GM13977 (cell line): ENCODE data around the gene RTCA.

ENCODE experiments used
- DNase-seq: peaks from one replicate; pipeline ENCODE4 v3.0.0; 2012; ENCODE audit warnings: low spot score
- CTCF ChIP-seq: IDR thresholded peaks from 2 replicates; pipeline ENCODE4 v1.5.1; 2012; ENCODE audit warnings: mild to moderate bottlenecking, control low read depth; ENCODE audit not compliant: insufficient read depth; ENCODE audit errors: extremely low read depth, missing control alignments
- in situ Hi-C: fragments of 300-500 bp; cut with MboI; formaldehyde crosslinking; loops from one replicate; pipeline ENCODE4 v1.12.0; 2022; ENCODE audit warnings: low sequenced_read_pairs, low pct_unique_long_range_greater_than_20kb, mixed read lengths, inconsistent platforms; ENCODE audit not compliant: unreplicated experiment

Gene RTCA

GRCh38 chr1:100265931-100266740, at the start of gene RTCA:
RTCA (plus strand) TSS chr1:100266216; CDS start chr1:100266376, 160 bp downstream.
- DNase-seq = peak; percentile 87
- TF ChIP-seq CTCF = no peak
- in situ Hi-C loops = no loop called here

GRCh38 chr1:100217834-100218233, 48.2 kb upstream of the RTCA start:
- in situ Hi-C loops = no loop called here
- no peak for TF ChIP-seq CTCF
- no peak for DNase-seq

- no peak for TF ChIP-seq CTCF
- in situ Hi-C loops = no loop called here
- no peak for DNase-seq
Measured at GRCh38 chr1:100219457-100219856, 46.6 kb upstream of the RTCA start.

GRCh38 chr1:100219883-100220282, 46.1 kb upstream of the RTCA start:
- in situ Hi-C loops = no loop called here
- TF ChIP-seq CTCF = no peak
- DNase-seq = no peak

GRCh38 chr1:100222428-100222827, 43.6 kb upstream of the RTCA start:
- TF ChIP-seq CTCF = no peak
- DNase-seq = no peak
- in situ Hi-C loops = no loop called here

- no peak for TF ChIP-seq CTCF
- DNase-seq = no peak
- in situ Hi-C loops = no loop called here
Measured at GRCh38 chr1:100229681-100230443, 36.2 kb upstream of the RTCA start.
